ENCODE results near the gene PLCL1. TPM values are rescaled to one million over a fixed set of nuclear protein-coding genes. Genes with fewer than 3 reads are reported as not detected.

Gene PLCL1
- total RNA-seq, 1 experiment from 2014 or later, result 1.6 TPM

DNA sequence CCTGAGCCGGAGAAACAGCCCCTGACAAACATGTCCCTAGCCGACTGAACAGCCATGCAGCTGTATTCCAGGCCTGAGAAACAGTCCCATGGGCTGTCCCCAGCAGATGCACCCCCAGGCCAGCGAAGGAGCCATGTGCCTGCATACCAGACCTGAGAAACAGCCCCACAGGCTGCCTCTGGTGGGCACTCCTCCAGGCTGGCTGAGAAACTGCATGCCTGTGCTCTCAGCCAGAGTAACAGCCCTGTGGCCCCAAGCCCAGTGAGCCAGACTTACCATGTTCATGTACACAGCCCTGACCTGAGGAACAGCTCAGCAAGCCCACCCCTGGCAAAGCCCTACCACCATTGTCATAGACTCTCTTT is 44.1 kb upstream of the PLCL1 start:
- ChIA-PET POLR2A (no interaction called here), CTCF (no interaction called here)
- no peak for DNase-seq
- H3K4me3 Mint-ChIP-seq (ENCODE audit: unreplicated experiment), result no peak overlapping the region
- H3K4me3 ChIP-seq (ENCODE audit: low read depth, low read length), result no peak overlapping the region
- TF ChIP-seq, protein P1, sequence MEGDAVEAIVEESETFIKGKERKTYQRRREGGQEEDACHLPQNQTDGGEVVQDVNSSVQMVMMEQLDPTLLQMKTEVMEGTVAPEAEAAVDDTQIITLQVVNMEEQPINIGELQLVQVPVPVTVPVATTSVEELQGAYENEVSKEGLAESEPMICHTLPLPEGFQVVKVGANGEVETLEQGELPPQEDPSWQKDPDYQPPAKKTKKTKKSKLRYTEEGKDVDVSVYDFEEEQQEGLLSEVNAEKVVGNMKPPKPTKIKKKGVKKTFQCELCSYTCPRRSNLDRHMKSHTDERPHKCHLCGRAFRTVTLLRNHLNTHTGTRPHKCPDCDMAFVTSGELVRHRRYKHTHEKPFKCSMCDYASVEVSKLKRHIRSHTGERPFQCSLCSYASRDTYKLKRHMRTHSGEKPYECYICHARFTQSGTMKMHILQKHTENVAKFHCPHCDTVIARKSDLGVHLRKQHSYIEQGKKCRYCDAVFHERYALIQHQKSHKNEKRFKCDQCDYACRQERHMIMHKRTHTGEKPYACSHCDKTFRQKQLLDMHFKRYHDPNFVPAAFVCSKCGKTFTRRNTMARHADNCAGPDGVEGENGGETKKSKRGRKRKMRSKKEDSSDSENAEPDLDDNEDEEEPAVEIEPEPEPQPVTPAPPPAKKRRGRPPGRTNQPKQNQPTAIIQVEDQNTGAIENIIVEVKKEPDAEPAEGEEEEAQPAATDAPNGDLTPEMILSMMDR (IDR thresholded peaks at IDR 0.05; ENCODE audit: insufficient read depth in 1 of 2, low read depth in 1 of 2, low read length in 1 of 2, severe bottlenecking in 1 of 2, unreplicated experiment in 1 of 2), result no peak
- no peaks in the 10 kb centered on the region for H3K4me1 ChIP-seq
- H3K27me3 Mint-ChIP-seq (ENCODE audit: insufficient read depth, unreplicated experiment), result peaks cover 9% of the 10 kb centered on the region
- no TSS peak for BruUV-seq (replicated peaks)
- peaks cover 12% of the 10 kb centered on the region for H3K9me3 Mint-ChIP-seq (ENCODE audit: unreplicated experiment)
- no peaks in the 10 kb centered on the region; the same call in 1 of the 2 replicates for H3K9me3 ChIP-seq
- H3K36me3 Mint-ChIP-seq (ENCODE audit: insufficient read depth, unreplicated experiment), result no peaks in the 10 kb centered on the region
- no peak overlapping the region for H3K27ac Mint-ChIP-seq (ENCODE audit: unreplicated experiment)
- no peaks in the 10 kb centered on the region for H3K4me1 Mint-ChIP-seq (ENCODE audit: low read depth, unreplicated experiment)
- no peaks in the 10 kb centered on the region for H3K36me3 ChIP-seq (ENCODE audit: control insufficient read depth, insufficient read depth, low read length)
- H3K27me3 ChIP-seq (replicated peaks; ENCODE audit: control insufficient read depth, insufficient read depth, low read length), result no peaks in the 10 kb centered on the region
- intact Hi-C loops (cut with micrococcal nuclease; ENCODE audit: unreplicated experiment), result no loop called here

DNA sequence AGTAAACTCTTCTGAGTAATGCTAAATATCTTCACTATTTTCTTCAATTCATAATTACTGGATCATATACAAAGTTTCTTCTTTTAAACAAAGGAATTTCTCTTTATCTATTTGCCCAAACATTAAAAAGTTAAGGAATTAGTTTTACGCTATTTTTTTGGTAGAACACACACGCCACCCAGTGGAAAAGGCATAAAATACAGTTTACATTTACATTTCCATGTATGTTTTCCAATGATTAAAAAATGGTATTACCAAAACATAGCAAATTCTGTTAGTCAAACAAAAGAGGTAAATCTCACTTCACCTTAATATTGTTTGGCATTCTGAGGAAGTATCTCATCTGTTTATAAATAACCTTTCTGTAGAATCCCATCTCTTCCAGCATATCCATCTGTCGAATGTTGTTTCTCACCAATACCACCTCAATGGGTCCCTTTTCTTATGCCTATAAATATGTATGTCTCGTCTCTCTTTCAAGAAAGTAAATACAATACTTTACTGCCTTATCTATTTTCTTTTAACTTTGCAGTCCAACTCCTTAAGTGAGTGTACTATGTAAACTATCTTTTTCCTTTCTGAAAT is 26.5 kb upstream of the PLCL1 start:
- no peak overlapping the region for H3K4me3 ChIP-seq (ENCODE audit: low read depth, low read length)
- POLR2A ChIA-PET, result no interaction called here
- intact Hi-C loops (cut with micrococcal nuclease; ENCODE audit: unreplicated experiment), result loop anchor here (1.0 to 10.0 kb wide), 7 partner anchors 71 to 766 kb away; partner anchors contain the start of gene HSPD1
- no peaks in the 10 kb centered on the region for H3K36me3 ChIP-seq (ENCODE audit: control insufficient read depth, insufficient read depth, low read length)
- TF ChIP-seq, protein P1 (IDR thresholded peaks at IDR 0.05; ENCODE audit: insufficient read depth in 1 of 2, low read depth in 1 of 2, low read length in 1 of 2, severe bottlenecking in 1 of 2, unreplicated experiment in 1 of 2), result peak; percentile 61 to 81
- peak in 1 of 2 experiments; percentile 35 for DNase-seq
- no TSS peak for BruUV-seq (replicated peaks)
- peaks cover 8% of the 10 kb centered on the region for H3K4me1 Mint-ChIP-seq (ENCODE audit: low read depth, unreplicated experiment)
- no peaks in the 10 kb centered on the region for H3K27me3 ChIP-seq (replicated peaks; ENCODE audit: control insufficient read depth, insufficient read depth, low read length)
- H3K27ac Mint-ChIP-seq (ENCODE audit: unreplicated experiment), result no peak overlapping the region
- no peaks in the 10 kb centered on the region for H3K9me3 Mint-ChIP-seq (ENCODE audit: unreplicated experiment)
- no peaks in the 10 kb centered on the region for H3K27me3 Mint-ChIP-seq (ENCODE audit: insufficient read depth, unreplicated experiment)
- no peaks in the 10 kb centered on the region for H3K4me1 ChIP-seq
- no peak overlapping the region for H3K4me3 Mint-ChIP-seq (ENCODE audit: unreplicated experiment)
- CTCF ChIA-PET, result no interaction called here
- H3K36me3 Mint-ChIP-seq (ENCODE audit: insufficient read depth, unreplicated experiment), result no peaks in the 10 kb centered on the region
- no peaks in the 10 kb centered on the region for H3K9me3 ChIP-seq

DNA sequence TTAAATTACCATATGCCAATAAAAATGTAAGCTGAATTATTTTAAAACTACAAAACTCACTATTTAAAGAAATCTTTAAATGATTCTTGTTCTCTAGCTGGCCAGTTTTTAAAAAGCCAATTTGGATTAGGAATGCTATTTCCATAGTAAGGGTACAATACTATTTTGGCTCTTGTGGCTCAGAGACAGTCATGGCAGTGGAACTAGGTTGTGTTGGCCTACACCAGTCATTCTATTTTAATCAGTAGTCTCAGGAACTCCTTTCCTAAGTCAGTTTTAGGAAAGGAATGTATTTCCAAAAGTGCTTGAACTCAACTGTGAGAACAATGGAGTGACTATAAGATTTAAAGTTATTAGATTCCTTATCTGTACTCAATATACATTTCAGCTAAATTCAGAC is 25.1 kb upstream of the PLCL1 start:
- no TSS peak for BruUV-seq (replicated peaks)
- TF ChIP-seq, protein P1 (IDR thresholded peaks at IDR 0.05; ENCODE audit: insufficient read depth in 1 of 2, low read depth in 1 of 2, low read length in 1 of 2, severe bottlenecking in 1 of 2, unreplicated experiment in 1 of 2), result no peak
- CTCF ChIA-PET, result no interaction called here

More for the DNA sequence above, 25.1 kb upstream of the PLCL1 start:
- Histone ChIP-seq H3K36me3 (ENCODE audit: control insufficient read depth, insufficient read depth, low read length) (no peaks in the 10 kb centered on the region), H3K4me3 (ENCODE audit: low read depth, low read length) (no peak overlapping the region), H3K4me1 (no peaks in the 10 kb centered on the region), H3K9me3 (no peaks in the 10 kb centered on the region), H3K27me3 (replicated peaks; ENCODE audit: control insufficient read depth, insufficient read depth, low read length) (no peaks in the 10 kb centered on the region)
- H3K27me3 Mint-ChIP-seq (ENCODE audit: insufficient read depth, unreplicated experiment), result no peaks in the 10 kb centered on the region
- H3K4me3 Mint-ChIP-seq (ENCODE audit: unreplicated experiment), result no peak overlapping the region
- no peak overlapping the region for H3K27ac Mint-ChIP-seq (ENCODE audit: unreplicated experiment)
- intact Hi-C loops (cut with micrococcal nuclease; ENCODE audit: unreplicated experiment), result loop anchor here (2.0 to 10.0 kb wide), 5 partner anchors 184 to 767 kb away; partner anchors contain the start of gene HSPD1
- POLR2A ChIA-PET, result no interaction called here
- H3K4me1 Mint-ChIP-seq (ENCODE audit: low read depth, unreplicated experiment), result peaks cover 8% of the 10 kb centered on the region
- no peak for DNase-seq
- H3K36me3 Mint-ChIP-seq (ENCODE audit: insufficient read depth, unreplicated experiment), result no peaks in the 10 kb centered on the region
- no peaks in the 10 kb centered on the region for H3K9me3 Mint-ChIP-seq (ENCODE audit: unreplicated experiment)
